Activated T-cell treated with anti-CD3 and anti-CD28 coated beads, Interleukin-2, amount 50 U/mL, for 48 hours (primary cell): Measurements from ENCODE around the gene FZD2.
"Not testable (repeated sequence)": the region's sequence is repeated elsewhere in the genome, so short reads cannot be mapped to it uniquely, and the experiment has no call there.

ENCODE experiments used
- DNase-seq, 2 experiments: peaks; one replicate each; pipeline ENCODE4 v3.0.0-alpha.2; 2020

The FZD2 gene

DNA sequence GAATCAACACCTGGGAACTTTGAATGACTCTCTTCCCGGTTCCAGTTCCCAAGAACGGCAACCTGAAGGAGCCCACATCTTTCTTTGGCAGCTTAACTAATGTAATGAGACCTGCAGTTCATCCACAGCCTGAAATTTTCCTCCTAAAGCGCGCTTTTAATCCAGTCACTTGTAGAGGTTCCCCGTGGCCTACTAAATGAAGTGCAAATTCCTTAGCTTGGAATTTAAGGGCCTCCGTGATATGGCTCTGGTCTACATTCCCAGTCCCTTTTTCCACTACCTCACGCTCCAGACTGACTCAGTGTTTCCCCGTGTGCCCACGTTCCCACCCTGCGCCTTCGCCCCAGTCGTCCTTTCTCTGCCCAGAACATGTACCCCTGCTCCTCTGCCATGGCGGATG is 27.2 kb downstream of the FZD2 start:
- DNase-seq: no peak

- no peak for DNase-seq
These were observed 28.0 kb downstream of the FZD2 start for GRCh38 chr17:44585315-44585714.

DNA sequence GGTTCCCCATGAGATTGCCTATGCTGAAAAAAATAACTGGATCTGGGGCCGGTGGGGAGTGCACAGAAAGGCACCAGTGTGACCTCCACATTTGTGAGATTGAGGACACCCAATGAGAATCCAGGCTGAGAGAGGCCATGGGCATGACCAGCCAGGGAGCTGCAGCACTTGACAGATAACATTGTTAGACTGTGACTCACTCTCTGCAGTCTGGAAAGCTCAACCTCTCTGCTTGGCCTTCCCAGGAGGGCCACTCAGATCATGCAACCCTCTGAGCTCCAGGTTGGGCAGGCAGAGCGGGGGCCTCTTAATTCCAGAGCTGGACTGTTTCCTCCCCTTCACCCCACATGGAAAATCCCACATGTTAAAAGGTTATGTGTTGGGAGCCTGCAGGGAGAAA is 30.1 kb downstream of the FZD2 start:
- DNase-seq: no peak

- no peak for DNase-seq
These were observed 32.2 kb downstream of the FZD2 start for GRCh38 chr17:44589316-44590071.

- not testable (repeated sequence) for DNase-seq
These were observed 32.8 kb downstream of the FZD2 start for GRCh38 chr17:44590072-44590462.

- DNase-seq: not testable (repeated sequence)
These were observed 33.5 kb downstream of the FZD2 start for GRCh38 chr17:44590762-44591161.

DNA sequence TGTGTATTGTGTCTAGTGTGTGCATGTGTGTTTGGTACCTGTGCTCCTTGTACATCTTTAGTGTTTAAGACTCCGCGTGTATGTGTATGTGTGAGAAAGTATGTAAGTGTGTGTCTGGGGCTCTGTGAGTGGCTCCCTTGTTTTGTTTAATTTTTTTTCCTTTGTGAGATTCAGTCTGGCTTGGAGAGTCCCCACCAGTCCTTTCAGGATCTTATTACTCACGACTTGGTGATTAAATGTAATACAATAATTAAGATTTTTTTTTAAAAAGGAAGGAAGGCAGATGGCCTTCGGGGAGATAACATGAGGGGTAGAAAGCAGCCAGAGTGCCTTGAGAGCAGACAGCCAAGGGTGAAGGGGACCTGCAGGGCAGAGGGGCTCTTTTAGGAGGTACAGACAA is 33.9 kb downstream of the FZD2 start:
- DNase-seq: no peak

DNA sequence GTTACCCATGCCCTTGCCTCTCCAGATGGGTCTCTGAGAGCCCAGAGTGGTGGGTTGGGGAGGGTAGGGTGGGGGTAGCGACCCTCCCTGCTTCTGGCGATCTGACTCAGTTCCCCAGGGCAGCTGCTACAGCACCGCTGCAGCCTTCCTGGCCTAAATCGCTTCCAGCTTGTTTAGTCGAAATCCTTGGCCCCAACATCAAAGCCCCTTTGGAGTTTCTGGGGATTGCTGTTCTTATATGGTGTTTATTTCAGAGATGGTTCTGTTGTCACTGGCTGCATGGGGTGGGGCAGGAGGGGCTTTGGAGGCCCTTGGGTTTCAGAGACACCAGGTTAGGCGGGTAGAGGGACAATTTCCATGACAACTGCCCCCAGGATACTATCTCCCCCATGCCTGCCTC is 35.9 kb downstream of the FZD2 start:
- DNase-seq: no peak

DNA sequence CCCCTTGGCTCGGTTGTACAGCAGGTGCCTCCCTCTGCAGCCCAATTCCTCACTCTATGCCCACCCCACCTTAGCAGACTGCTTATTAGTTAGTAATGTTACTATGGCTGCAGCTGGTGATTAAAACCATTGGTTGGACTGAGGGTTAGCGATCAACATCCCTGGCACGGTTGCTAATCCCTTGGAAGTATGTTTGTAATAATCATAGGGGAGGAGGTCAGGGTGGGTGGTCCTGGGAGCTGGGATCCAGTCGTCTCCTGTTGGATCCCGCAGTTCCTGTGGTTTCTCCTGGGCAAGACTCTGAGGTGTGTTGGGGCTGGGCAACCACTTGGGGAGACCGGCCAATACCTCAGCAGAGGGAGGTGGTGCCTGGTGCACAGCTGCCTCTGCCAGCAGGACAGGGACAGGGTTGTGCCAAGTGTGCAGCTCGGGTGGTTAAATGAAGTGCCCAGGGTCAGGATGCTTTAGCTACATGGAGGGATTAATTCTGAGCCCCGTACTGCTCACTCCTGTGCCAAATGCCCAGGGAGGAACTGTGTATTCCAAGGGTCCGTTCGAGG is 38.0 kb downstream of the FZD2 start:
- DNase-seq: no peak

GRCh38 chr17:44598329-44598728 is 41.0 kb downstream of the FZD2 start:
- no peak for DNase-seq

DNA sequence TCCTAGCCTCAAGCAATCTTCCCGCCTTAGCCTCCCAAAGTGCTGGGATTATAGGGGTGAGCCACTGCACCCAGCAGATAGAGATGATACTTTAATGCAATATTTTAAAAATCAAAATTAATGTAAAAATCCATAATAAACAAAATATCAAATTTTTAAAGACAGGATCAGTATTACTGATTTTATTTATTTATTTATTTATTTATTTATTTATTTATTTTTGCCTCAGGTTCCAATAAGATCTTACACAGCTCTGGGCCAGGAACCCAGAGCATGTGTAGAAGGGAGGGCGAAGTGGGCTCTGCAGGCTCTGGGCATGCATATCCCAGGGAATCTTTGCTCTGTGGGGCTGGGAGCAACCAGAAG is 41.6 kb downstream of the FZD2 start:
- DNase-seq: no peak

GRCh38 chr17:44599298-44600175 is 42.3 kb downstream of the FZD2 start:
- no peak for DNase-seq

DNA sequence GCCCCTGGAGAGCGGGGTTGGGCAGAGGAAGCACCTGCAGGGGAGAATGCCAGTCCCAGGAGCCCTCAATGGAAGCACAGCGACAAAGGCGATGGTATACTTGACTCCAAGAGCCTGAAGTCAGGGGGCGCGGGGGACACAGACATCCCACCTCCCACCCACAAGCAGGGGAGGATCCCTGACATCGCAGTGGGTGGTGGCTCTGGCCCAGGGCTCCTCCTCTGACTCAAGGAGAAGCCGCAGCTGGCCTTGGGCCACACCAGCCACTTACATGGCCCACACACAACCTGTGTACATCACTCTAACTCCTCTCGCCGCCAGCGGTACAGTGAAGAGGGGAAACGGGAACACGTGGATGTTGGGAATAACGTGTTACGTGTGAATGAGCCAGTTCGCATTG is 44.3 kb downstream of the FZD2 start:
- no peak for DNase-seq

DNA sequence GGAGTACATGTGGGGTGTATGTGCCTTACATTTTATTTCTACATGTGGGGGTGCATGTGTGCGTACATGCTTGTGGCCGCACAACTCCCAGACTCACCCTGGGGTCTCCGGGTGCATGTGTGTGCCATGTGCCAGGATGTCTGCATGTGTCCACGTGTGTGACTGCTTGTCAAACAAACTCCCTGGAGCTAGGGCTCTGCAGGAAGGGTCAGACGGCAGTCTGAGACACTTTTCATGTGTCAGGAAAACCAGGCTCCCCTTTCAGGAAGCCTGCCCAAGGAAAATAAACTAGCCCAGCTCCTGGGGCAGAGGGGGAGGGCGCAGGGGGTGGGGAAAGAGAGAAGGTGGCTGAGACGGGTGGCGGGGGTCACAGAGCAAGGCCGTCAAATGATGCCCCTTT is 44.7 kb downstream of the FZD2 start:
- no peak for DNase-seq

- no peak for DNase-seq
These were observed 45.1 kb downstream of the FZD2 start for GRCh38 chr17:44602390-44602789.

- DNase-seq: no peak
These were observed 45.7 kb downstream of the FZD2 start for GRCh38 chr17:44602970-44603369.

GRCh38 chr17:44604116-44604761 is 47.0 kb downstream of the FZD2 start:
- DNase-seq: no peak

- DNase-seq: no peak
These were observed 47.6 kb downstream of the FZD2 start for GRCh38 chr17:44604768-44605485.

- no peak for DNase-seq
These were observed 49.4 kb downstream of the FZD2 start for GRCh38 chr17:44606658-44607057.

DNA sequence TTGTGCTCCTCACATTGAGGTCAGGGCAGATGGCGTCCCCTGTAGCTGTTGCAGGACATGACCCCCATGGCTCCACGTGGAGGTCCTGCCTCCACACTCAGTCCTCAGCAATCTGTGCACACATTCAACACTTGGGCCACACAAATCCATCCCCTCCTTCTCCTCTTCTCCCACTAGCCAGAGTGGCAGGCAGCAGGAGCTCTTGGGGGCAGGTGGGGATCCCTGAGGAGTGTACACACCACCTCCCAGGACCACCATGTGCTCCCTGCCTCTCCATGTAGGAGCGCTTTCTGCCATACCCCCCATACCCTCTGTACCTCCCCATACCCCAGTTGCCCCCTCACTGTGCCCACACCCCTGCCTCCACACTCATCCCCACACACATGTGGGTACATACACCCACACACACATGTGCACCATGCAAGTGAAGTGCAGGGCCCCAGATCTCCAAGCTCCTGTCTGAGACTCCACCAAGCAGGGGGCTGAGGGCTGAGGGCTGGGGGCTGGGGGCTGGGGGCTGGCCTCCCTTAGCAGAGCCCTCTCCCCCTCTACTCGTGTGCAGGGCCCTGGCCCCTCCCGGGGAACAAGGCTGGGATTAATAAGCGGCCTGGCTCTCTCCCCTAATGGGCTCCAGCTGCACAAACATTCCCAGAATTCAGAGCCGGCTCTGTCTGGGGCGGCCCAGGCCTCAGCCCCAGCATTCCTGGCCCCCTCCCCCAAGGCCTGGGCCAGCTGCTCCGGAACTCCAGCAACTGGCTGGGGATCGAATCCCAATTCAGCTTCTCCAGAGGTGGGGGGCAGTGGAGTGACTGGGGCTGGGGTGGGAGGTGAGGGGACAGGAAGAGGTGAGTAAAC is 50.8 kb downstream of the FZD2 start:
- DNase-seq: no peak

DNA sequence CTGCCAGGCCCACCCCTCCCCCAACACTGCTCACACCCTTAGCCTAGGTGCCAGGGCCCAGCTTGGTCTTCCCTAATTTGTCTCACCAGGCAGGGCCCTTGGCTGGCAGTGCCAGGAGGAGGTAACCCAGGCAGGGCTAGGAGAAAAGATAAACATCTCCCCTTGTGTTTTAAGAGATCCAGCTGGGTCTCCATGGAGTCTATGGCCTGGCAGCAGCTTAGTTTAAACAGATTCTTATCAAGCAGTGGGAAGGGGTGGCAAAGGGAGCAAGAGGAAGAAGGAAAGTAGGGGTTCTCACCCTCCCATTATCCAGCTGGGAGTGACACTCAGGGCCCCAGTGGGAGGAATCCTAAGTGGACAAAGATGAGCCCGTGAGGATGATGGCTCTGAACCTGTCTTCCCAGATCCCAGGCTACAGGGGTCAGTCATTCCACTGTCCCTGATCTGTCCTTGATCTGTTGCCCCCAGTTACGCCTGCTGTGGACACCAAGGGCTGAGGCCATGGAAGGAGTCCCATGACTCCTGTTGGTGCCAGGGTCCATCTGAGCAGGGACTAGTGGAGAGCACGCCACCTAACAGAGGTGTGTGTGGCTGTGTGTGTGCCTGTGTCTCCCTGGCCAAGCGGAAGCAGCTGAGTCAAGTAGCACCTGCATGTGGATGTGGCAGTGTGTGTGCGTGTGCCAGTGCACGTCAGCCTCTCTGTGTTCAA is 51.6 kb downstream of the FZD2 start:
- no peak for DNase-seq
